DND-41 (cell line): ENCODE results near the gene ANK3.

Experiments
- EZH2 ChIP-seq: IDR thresholded peaks from 3 replicates; pipeline ENCODE4 v1.6.1; 2012; ENCODE audit warnings: borderline replicate concordance, low read depth, mild to moderate bottlenecking, moderate library complexity, low read length, inconsistent platforms; ENCODE audit not compliant: severe bottlenecking
- TF ChIP-seq, protein P1 (sequence below): IDR thresholded peaks from 2 replicates; pipeline ENCODE4 v1.5.1; 2012; ENCODE audit warnings: borderline replicate concordance, low read length, moderate library complexity, mild to moderate bottlenecking; ENCODE audit not compliant: poor library complexity, severe bottlenecking; ENCODE audit errors: extremely low read depth

DNA sequence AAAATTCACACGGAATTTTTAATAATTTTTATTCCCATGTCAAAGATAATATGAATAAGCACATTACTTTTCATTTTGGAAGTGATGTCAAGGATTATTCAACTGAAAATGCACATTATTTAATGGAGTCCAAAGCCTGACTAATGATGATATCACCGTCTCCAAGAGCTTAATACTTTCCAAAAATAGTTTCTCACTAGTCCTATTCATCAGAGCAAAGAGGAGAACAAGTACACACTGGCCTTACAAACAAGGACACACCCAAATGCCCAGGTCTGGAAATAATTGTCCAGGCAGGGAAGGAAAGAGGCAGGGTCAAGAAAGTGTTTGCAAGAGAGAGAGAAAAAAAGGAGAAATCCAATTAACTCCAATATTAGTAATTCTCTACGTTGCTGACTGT, 266.5 kb downstream of the ANK3 start:
- TF ChIP-seq, protein P1, sequence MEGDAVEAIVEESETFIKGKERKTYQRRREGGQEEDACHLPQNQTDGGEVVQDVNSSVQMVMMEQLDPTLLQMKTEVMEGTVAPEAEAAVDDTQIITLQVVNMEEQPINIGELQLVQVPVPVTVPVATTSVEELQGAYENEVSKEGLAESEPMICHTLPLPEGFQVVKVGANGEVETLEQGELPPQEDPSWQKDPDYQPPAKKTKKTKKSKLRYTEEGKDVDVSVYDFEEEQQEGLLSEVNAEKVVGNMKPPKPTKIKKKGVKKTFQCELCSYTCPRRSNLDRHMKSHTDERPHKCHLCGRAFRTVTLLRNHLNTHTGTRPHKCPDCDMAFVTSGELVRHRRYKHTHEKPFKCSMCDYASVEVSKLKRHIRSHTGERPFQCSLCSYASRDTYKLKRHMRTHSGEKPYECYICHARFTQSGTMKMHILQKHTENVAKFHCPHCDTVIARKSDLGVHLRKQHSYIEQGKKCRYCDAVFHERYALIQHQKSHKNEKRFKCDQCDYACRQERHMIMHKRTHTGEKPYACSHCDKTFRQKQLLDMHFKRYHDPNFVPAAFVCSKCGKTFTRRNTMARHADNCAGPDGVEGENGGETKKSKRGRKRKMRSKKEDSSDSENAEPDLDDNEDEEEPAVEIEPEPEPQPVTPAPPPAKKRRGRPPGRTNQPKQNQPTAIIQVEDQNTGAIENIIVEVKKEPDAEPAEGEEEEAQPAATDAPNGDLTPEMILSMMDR = no peak
- TF ChIP-seq EZH2 = no peak
